Thyroid gland (tissue), 4 donors: Measurements from ENCODE around the gene SLFN13. TPM values are rescaled to one million over a fixed set of nuclear protein-coding genes. Genes with fewer than 3 reads are reported as not detected.

ENCODE experiments used
- DNase-seq, 2 donors: peaks; one replicate each; pipeline ENCODE4 v3.0.0-alpha.2; 2019
- H3K27ac ChIP-seq, 3 donors: fragments of 200-600 bp; sonication (generic); 1 replicate in 2 of 3; 2 replicates in 1 of 3; pipeline ENCODE4 v1.5.1; 2016 to 2019; ENCODE audit warnings: mild to moderate bottlenecking in 1 of 3, moderate library complexity in 1 of 3
- H3K27me3 ChIP-seq: fragments of 200-600 bp; sonication (generic); one replicate; pipeline ENCODE4 v1.5.1; 2019
- H3K36me3 ChIP-seq, 2 donors: fragments of 200-600 bp; sonication (generic); one replicate each; pipeline ENCODE4 v1.5.1; 2016 to 2019
- H3K4me1 ChIP-seq, 2 donors: fragments of 200-600 bp; sonication (generic); one replicate each; pipeline ENCODE4 v1.5.1; 2017 to 2019
- H3K4me3 ChIP-seq, 3 donors: fragments of 200-600 bp; sonication (generic); replicated peaks in 1 of 3; 1 replicate in 2 of 3; 2 replicates in 1 of 3; pipeline ENCODE4 v1.5.1; 2016; ENCODE audit warnings: mild to moderate bottlenecking in 1 of 3
- H3K9me3 ChIP-seq: fragments of 200-600 bp; sonication (generic); one replicate; pipeline ENCODE4 v1.5.1; 2017
- CTCF ChIP-seq, 6 experiments: fragments of 200-600 bp in 3 of 6; fragments of 450-650 bp in 3 of 6; sonication (generic) in 3 of 6; IDR thresholded peaks; one replicate each; pipeline ENCODE4 v1.5.1; 2016 to 2019; ENCODE audit warnings: antibody characterized with exemption in 6 of 6, mild to moderate bottlenecking in 2 of 6, inconsistent platforms in 1 of 6, moderate library complexity in 1 of 6
- POLR2A ChIP-seq, 2 donors: fragments of 450-650 bp; IDR thresholded peaks; one replicate each; pipeline ENCODE4 v1.6.1; 2017; ENCODE audit warnings: antibody characterized with exemption in 2 of 2, mild to moderate bottlenecking in 2 of 2, moderate library complexity in 1 of 2
- WGBS, 2 donors: methylation state at CpG; one replicate each; pipeline ENCODE4 v1.1.5; 2017; 5-methylcytosine and 5-hydroxymethylcytosine counted together
- intact Hi-C: fragments of 100-400 bp; cut with DNase I; formaldehyde crosslinking; loops from one replicate; pipeline ENCODE4 v1.15.1; 2023
- small RNA-seq: library from RNA; depleted of rRNA; stranded (forward); fragments of <200 nt; gene quantifications from one replicate; pipeline ENCODE3, GENCODE V24; 2016
- total RNA-seq, 4 donors: library from RNA; depleted of rRNA; stranded (reverse); fragments of >200 nt; gene quantifications; one replicate each; pipeline ENCODE4 v1.2.3, GENCODE V29; 2016

SLFN13 gene
- total RNA-seq, 4 donors from 2014 or later = 13.6 to 31.8 (median 17.9) TPM

- Histone ChIP-seq H3K4me1 (no peaks in the 10 kb centered on the region), H3K4me3 (no peak overlapping the region), H3K9me3 (no peaks in the 10 kb centered on the region), H3K27me3 (no peaks in the 10 kb centered on the region), H3K36me3 (no peaks in the 10 kb centered on the region), H3K27ac (no peak overlapping the region)
- 49 to 53% methylated on average over 2 of the region's 2 CpGs for WGBS, 2 donors
- intact Hi-C loops = no loop called here
- TF ChIP-seq CTCF (IDR thresholded peaks at IDR 0.05) (no peak), POLR2A (IDR thresholded peaks at IDR 0.05) (no peak)
- DNase-seq = no peak
These were observed 57.9 kb downstream of the SLFN13 start for GRCh38 chr17:35390663-35391062.

- 93 to 100% methylated on average over 2 of the region's 2 CpGs for WGBS, 2 donors
- no peak for DNase-seq
- Histone ChIP-seq H3K36me3 (no peaks in the 10 kb centered on the region), H3K27ac (no peak overlapping the region), H3K27me3 (no peaks in the 10 kb centered on the region), H3K9me3 (no peaks in the 10 kb centered on the region), H3K4me1 (no peaks in the 10 kb centered on the region), H3K4me3 (no peak overlapping the region)
- TF ChIP-seq POLR2A (IDR thresholded peaks at IDR 0.05) (no peak), CTCF (IDR thresholded peaks at IDR 0.05) (no peak)
- intact Hi-C loops = no loop called here
These were observed 58.4 kb downstream of the SLFN13 start for GRCh38 chr17:35390156-35390555.

GRCh38 chr17:35387496-35387895, 61.1 kb downstream of the SLFN13 start:
- no peaks in the 10 kb centered on the region for H3K9me3 ChIP-seq
- H3K4me3 ChIP-seq = no peak overlapping the region
- no peak overlapping the region for H3K27ac ChIP-seq
- TF ChIP-seq CTCF (IDR thresholded peaks at IDR 0.05) = no peak
- no peak for TF ChIP-seq POLR2A (IDR thresholded peaks at IDR 0.05)
- no peak for DNase-seq
- H3K4me1 ChIP-seq = no peaks in the 10 kb centered on the region
- no peaks in the 10 kb centered on the region for H3K36me3 ChIP-seq
- intact Hi-C loops = no loop called here
- H3K27me3 ChIP-seq = no peaks in the 10 kb centered on the region

Small RNAs within 50 kb of the gene (small RNA-seq; reads per million reads assigned to genes)
- not detected for gene AC060766.5

Other genes with a start within 250 kb of the SLFN13 start
- 10 to 100 TPM; 12.1 to 30.1 (median 17.7) TPM for gene SLFN5, start 205.7 kb downstream of the SLFN13 start, total RNA-seq
- gene SLFN11, start 75.1 kb downstream of the SLFN13 start, total RNA-seq = 10 to 100 TPM; 39.0 to 68.6 (median 55.0) TPM
- 10 to 100 TPM; 10.3 to 16.3 (median 13.1) TPM for gene SLFN12, start 16.3 kb downstream of the SLFN13 start, total RNA-seq
- 1 to 10 TPM; 1.2 to 3.5 (median 1.6) TPM for gene SLFN12L, start 88.9 kb upstream of the SLFN13 start, total RNA-seq
- under 1 TPM in 1 of 4 donors, not detected in 3; 0.29 TPM for gene SLFN14, start 112.1 kb upstream of the SLFN13 start, total RNA-seq
- gene PEX12, start 129.8 kb upstream of the SLFN13 start, total RNA-seq = 10 to 100 TPM in 2 of 4 donors, 1 to 10 TPM in 2; 6.1 to 12.0 (median 9.8) TPM
- 100 to 1,000 TPM; 105 to 162 (median 122) TPM for gene AP2B1, start 138.6 kb upstream of the SLFN13 start, total RNA-seq